ENCODE measurements around the gene MRPS27. TPM values are rescaled to one million over a fixed set of nuclear protein-coding genes. Genes with fewer than 3 reads are reported as not detected.

MRPS27 gene
- total and polyA plus RNA-seq, 9 of the 15 experiments (the other 6 are each of a cell fraction or from before 2014, with no cell fraction given), result 73.6 to 144 (median 106) TPM

GRCh38 chr5:72234868-72235267 is 85.2 kb downstream of the MRPS27 start (continued):
- TF ChIP-seq ZNF609 (CRISPR knock-in tag; IDR thresholded peaks at IDR 0.05; ENCODE audit: borderline replicate concordance), result no peak
- no peak for TF ChIP-seq ZNF23 (CRISPR knock-in tag; IDR thresholded peaks at IDR 0.05)
- no peak for TF ChIP-seq ZNF384 (IDR thresholded peaks at IDR 0.05; ENCODE audit: low read depth, low read length)
- no peak for TF ChIP-seq SMC3 (conservative IDR thresholded peaks at IDR 0.05; ENCODE audit: insufficient read depth, low read depth, low read length)
- peak; percentile 1 for TF ChIP-seq RBBP5 (IDR thresholded peaks at IDR 0.05; ENCODE audit: borderline replicate concordance, insufficient read depth, low read length, poor library complexity, severe bottlenecking)
- no peak for TF ChIP-seq NR2C2 (CRISPR knock-in tag; IDR thresholded peaks at IDR 0.05)
- no peak for TF ChIP-seq NR2C2 (tag; IDR thresholded peaks at IDR 0.05)
- peak; percentile 0 for TF ChIP-seq CCNT2 (IDR thresholded peaks at IDR 0.05; ENCODE audit: borderline replicate concordance, extremely low read depth, insufficient read length, low read depth, low read length)
- 0 out of 4 replicates have a peak, but pooled peaks of 1 of the 2 experiments have one; percentile 1 for TF ChIP-seq ZNF639 (CRISPR knock-in tag; conservative IDR thresholded peaks at IDR 0.05 in 1 of 2, IDR thresholded peaks at IDR 0.05 in 1 of 2)
- peak; percentile 5; the same call in 1 of the 2 replicates for TF ChIP-seq ZNF175 (CRISPR knock-in tag; IDR thresholded peaks at IDR 0.05; ENCODE audit: low read depth)
- TF ChIP-seq MCM5 (IDR thresholded peaks at IDR 0.05; ENCODE audit: low read depth), result no peak
- no peak for TF ChIP-seq SNRNP70 (optimal IDR thresholded peaks at IDR 0.05; ENCODE audit: low read depth, low read length)
- no peak for TF ChIP-seq KLF10 (CRISPR knock-in tag; IDR thresholded peaks at IDR 0.05)
- TF ChIP-seq NELFE (IDR thresholded peaks at IDR 0.05; ENCODE audit: insufficient read depth, insufficient read length), result no peak
- no peak for TF ChIP-seq KDM4B (IDR thresholded peaks at IDR 0.05; ENCODE audit: borderline replicate concordance in 2 of 2, low read depth in 1 of 2)
- no peak for TF ChIP-seq EWSR1 (IDR thresholded peaks at IDR 0.05; ENCODE audit: borderline replicate concordance, low read depth, partially characterized antibody)
